HepG2 (cell line): ENCODE measurements around the gene HIGD1A. TPM values are rescaled to one million over a fixed set of nuclear protein-coding genes. Genes with fewer than 3 reads are reported as not detected.

Source experiments
- ARID4A ChIP-seq: sonication (generic); formaldehyde crosslinking; IDR thresholded peaks from 2 replicates; pipeline ENCODE4 v1.5.0; 2020; ENCODE audit warnings: mild to moderate bottlenecking, missing genetic modification reagents, borderline replicate concordance
- ATRX ChIP-seq: sonication (generic); formaldehyde crosslinking; IDR thresholded peaks from 2 replicates; pipeline ENCODE4 v1.4.0; 2020; ENCODE audit warnings: missing genetic modification reagents, borderline replicate concordance
- ELF1 ChIP-seq: sonication (generic); formaldehyde crosslinking; IDR thresholded peaks from 2 replicates; pipeline ENCODE4 v1.4.0; 2020; ENCODE audit warnings: missing genetic modification reagents
- FOXK2 ChIP-seq: fragments of 450-650 bp; IDR thresholded peaks from 2 replicates; pipeline ENCODE4 v1.6.1; 2016
- GABPA ChIP-seq, 2 experiments: IDR thresholded peaks; 2 replicates each; pipeline ENCODE4 v1.6.1; 2011 to 2016; ENCODE audit warnings: low read depth in 2 of 2, low read length in 1 of 2, missing biosample characterization in 1 of 2, missing genetic modification characterization in 1 of 2
- GTF3A ChIP-seq: sonication (generic); formaldehyde crosslinking; conservative IDR thresholded peaks from 2 replicates; pipeline ENCODE4 v1.4.0; 2020; ENCODE audit warnings: mild to moderate bottlenecking, missing genetic modification reagents
- HDAC1 ChIP-seq: sonication (generic); formaldehyde crosslinking; IDR thresholded peaks from 2 replicates; pipeline ENCODE4 v1.5.1; 2020; ENCODE audit warnings: mild to moderate bottlenecking, missing genetic modification reagents
- HES4 ChIP-seq: sonication (generic); formaldehyde crosslinking; IDR thresholded peaks from 2 replicates; pipeline ENCODE4 v1.9.0; 2021; ENCODE audit warnings: mild to moderate bottlenecking, missing genetic modification reagents, borderline replicate concordance
- KAT2B ChIP-seq: fragments of 150-350 bp; IDR thresholded peaks from 2 replicates; pipeline ENCODE4 v1.6.1; 2014; ENCODE audit warnings: low read depth, low read length, borderline replicate concordance
- KLF12 ChIP-seq: sonication (generic); formaldehyde crosslinking; IDR thresholded peaks from 2 replicates; pipeline ENCODE4 v1.4.0; 2020; ENCODE audit warnings: missing genetic modification reagents, borderline replicate concordance
- MZF1 ChIP-seq: sonication (generic); formaldehyde crosslinking; IDR thresholded peaks from 2 replicates; pipeline ENCODE4 v1.8.1; 2023; ENCODE audit warnings: mild to moderate bottlenecking, missing genetic modification reagents, borderline replicate concordance
- NBN ChIP-seq: fragments of 450-650 bp; conservative IDR thresholded peaks from 2 replicates; pipeline ENCODE4 v1.6.1; 2017
- NR2F1 ChIP-seq, 2 experiments: fragments of 450-650 bp in 1 of 2; formaldehyde crosslinking in 1 of 2; IDR thresholded peaks; 2 replicates each; pipeline versions ENCODE4 v1.5.0 to v1.6.1; 2016 to 2020; ENCODE audit warnings: mild to moderate bottlenecking in 1 of 2, missing compliant biosample characterization in 1 of 2, missing genetic modification reagents in 1 of 2, moderate library complexity in 1 of 2
- POLR2A ChIP-seq, 2 experiments: IDR thresholded peaks; 2 replicates each; pipeline ENCODE4 v1.6.1; 2011; ENCODE audit warnings: low read depth in 2 of 2, low read length in 2 of 2, mild to moderate bottlenecking in 1 of 2, moderate library complexity in 1 of 2; ENCODE audit not compliant: insufficient read depth in 1 of 2
- SIN3A ChIP-seq: IDR thresholded peaks from 2 replicates; pipeline ENCODE4 v1.6.1; 2011; ENCODE audit warnings: low read depth, mild to moderate bottlenecking, control low read depth, low read length, borderline replicate concordance
- WIZ ChIP-seq: sonication (generic); formaldehyde crosslinking; IDR thresholded peaks from 2 replicates; pipeline ENCODE4 v1.5.1; 2020; ENCODE audit warnings: mild to moderate bottlenecking, missing genetic modification reagents
- ZBTB39 ChIP-seq: sonication (generic); formaldehyde crosslinking; IDR thresholded peaks from 2 replicates; pipeline ENCODE4 v1.5.0; 2020; ENCODE audit warnings: missing genetic modification reagents
- ZEB1 ChIP-seq: IDR thresholded peaks from 2 replicates; pipeline ENCODE4 v1.6.1; 2012; ENCODE audit warnings: mild to moderate bottlenecking, low read depth, inconsistent platforms; ENCODE audit not compliant: insufficient replicate concordance
- ZNF232 ChIP-seq: sonication (generic); formaldehyde crosslinking; IDR thresholded peaks from 2 replicates; pipeline ENCODE4 v1.4.0; 2020; ENCODE audit warnings: missing genetic modification reagents, borderline replicate concordance
- ZNF766 ChIP-seq: sonication (generic); formaldehyde crosslinking; IDR thresholded peaks from 2 replicates; pipeline ENCODE4 v1.5.0; 2020; ENCODE audit warnings: missing genetic modification reagents, borderline replicate concordance
- ZNF792 ChIP-seq: IDR thresholded peaks from 2 replicates; pipeline ENCODE4 v1.6.1; 2016
- ZNF850 ChIP-seq: sonication (generic); formaldehyde crosslinking; conservative IDR thresholded peaks from 2 replicates; pipeline ENCODE4 v1.9.0; 2021; ENCODE audit warnings: mild to moderate bottlenecking, missing genetic modification reagents
- polyA plus RNA-seq, 8 experiments: library from polyadenylated mRNA; depleted of rRNA in 3 of 8; stranded (reverse) in 7 of 8; unstranded in 1 of 8; fragments of >200 nt; fragmentation: Illumina TruSeq in 4 of 8; extraction: Trizol in 4 of 8; gene quantifications; 2 replicates each; pipeline versions ENCODE4 v1.2.1 to v1.2.3, GENCODE V29; 2011 to 2016; ENCODE audit warnings: low read depth in 4 of 8, missing spikeins in 1 of 8, mixed read lengths in 1 of 8; ENCODE audit not compliant: insufficient read depth in 1 of 8
- total RNA-seq, 5 experiments: library from RNA; depleted of rRNA; stranded (reverse); fragments of >200 nt; fragmentation: Illumina TruSeq; extraction: Trizol; gene quantifications; 2 replicates each; pipeline ENCODE4 v1.2.3, GENCODE V29; 2016; ENCODE audit warnings: low read depth in 1 of 5
- TF ChIP-seq, protein P1 (sequence below): sonication (generic); formaldehyde crosslinking; IDR thresholded peaks from 2 replicates; pipeline ENCODE4 v1.5.0; 2020; ENCODE audit warnings: mild to moderate bottlenecking, low read depth, missing genetic modification reagents, borderline replicate concordance

The HIGD1A gene
- total and polyA plus RNA-seq, 2 of the 13 experiments (the other 11 are each of a cell fraction or from before 2014, with no cell fraction given), result 222 to 253 TPM

DNA sequence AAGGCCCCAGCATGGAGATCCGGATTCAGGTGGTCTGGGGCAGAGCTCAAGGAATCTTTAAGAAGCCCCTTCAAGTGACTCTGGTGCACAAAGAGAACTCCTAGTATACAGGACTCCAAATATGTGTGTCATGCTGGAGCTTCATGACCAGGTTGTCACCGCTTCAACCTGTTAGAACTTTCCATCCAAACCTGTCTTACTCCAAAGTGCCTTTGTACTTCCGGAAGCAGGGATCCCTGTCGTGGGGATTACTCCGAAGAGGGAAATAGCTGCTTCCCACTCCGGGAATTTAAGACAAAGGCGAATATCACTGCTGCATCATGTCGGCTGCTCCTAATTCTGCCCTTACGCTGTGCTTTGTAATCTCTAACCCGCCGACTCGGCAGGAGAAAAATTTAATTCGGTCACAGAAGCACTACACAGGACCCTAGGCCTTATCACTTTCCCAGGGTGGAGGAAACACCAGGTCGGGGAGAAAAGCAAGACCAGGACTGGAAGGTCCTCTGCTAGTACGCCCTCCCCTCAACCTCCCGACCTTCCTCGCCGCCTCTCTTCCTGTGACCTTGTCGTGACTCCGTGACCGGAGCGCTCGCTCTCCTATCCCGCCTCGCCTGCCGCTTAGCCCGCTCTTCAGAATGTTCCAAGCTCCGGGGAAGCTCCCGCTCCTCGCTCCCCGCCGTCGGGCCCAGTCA, 730 bp downstream of the HIGD1A start (continued):
- TF ChIP-seq ZNF766 (CRISPR knock-in tag), result peak; percentile 67; the same call in 1 of the 2 replicates
- TF ChIP-seq, protein P1, sequence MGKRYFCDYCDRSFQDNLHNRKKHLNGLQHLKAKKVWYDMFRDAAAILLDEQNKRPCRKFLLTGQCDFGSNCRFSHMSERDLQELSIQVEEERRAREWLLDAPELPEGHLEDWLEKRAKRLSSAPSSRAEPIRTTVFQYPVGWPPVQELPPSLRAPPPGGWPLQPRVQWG, result no peak
- no peak for TF ChIP-seq GABPA (IDR thresholded peaks at IDR 0.05; ENCODE audit: low read depth, low read length)
- peak; percentile 7; the same call in 1 of the 2 replicates for TF ChIP-seq GABPA (CRISPR knock-in tag; IDR thresholded peaks at IDR 0.05; ENCODE audit: low read depth)
- peak; percentile 50; the same call in 1 of the 2 replicates for TF ChIP-seq ELF1 (CRISPR knock-in tag)
- TF ChIP-seq ATRX (CRISPR knock-in tag), result no peak
- TF ChIP-seq ZNF850 (CRISPR knock-in tag), result 0 out of 2 replicates have a peak, but pooled peaks have one; percentile 16
- TF ChIP-seq SIN3A, result peak; percentile 38; the same call in 1 of the 2 replicates
- peak; percentile 25; the same call in 1 of the 2 replicates for TF ChIP-seq ZNF232
- TF ChIP-seq NBN, result no peak
- peak; percentile 51; the same call in 1 of the 2 replicates for TF ChIP-seq HDAC1 (CRISPR knock-in tag)
- TF ChIP-seq GTF3A, result 0 out of 2 replicates have a peak, but pooled peaks have one; percentile 10
- TF ChIP-seq POLR2A (IDR thresholded peaks at IDR 0.05; ENCODE audit: insufficient read depth in 1 of 2, low read depth in 2 of 2, low read length in 2 of 2), result 0 out of 4 replicates have a peak, but pooled peaks of 1 of the 2 experiments have one; percentile 27
- no peak for TF ChIP-seq ZBTB39 (CRISPR knock-in tag)
- no peak for TF ChIP-seq MZF1 (CRISPR knock-in tag)
- peak; percentile 37 for TF ChIP-seq ARID4A (CRISPR knock-in tag)
- no peak for TF ChIP-seq ZEB1
- TF ChIP-seq FOXK2, result no peak
- no peak; the same call in 1 of the 2 replicates for TF ChIP-seq HES4 (CRISPR knock-in tag)
- TF ChIP-seq NR2F1 (CRISPR knock-in tag; IDR thresholded peaks at IDR 0.05), result no peak
- 0 out of 2 replicates have a peak, but pooled peaks have one; percentile 4 for TF ChIP-seq ZNF792 (CRISPR knock-in tag)
- TF ChIP-seq KAT2B, result no peak
- 0 out of 2 replicates have a peak, but pooled peaks have one; percentile 48 for TF ChIP-seq WIZ (CRISPR knock-in tag)
- 0 out of 2 replicates have a peak, but pooled peaks have one; percentile 59 for TF ChIP-seq KLF12 (CRISPR knock-in tag)
